ENCODE data around the gene ELFN2.

ELFN2 gene

DNA sequence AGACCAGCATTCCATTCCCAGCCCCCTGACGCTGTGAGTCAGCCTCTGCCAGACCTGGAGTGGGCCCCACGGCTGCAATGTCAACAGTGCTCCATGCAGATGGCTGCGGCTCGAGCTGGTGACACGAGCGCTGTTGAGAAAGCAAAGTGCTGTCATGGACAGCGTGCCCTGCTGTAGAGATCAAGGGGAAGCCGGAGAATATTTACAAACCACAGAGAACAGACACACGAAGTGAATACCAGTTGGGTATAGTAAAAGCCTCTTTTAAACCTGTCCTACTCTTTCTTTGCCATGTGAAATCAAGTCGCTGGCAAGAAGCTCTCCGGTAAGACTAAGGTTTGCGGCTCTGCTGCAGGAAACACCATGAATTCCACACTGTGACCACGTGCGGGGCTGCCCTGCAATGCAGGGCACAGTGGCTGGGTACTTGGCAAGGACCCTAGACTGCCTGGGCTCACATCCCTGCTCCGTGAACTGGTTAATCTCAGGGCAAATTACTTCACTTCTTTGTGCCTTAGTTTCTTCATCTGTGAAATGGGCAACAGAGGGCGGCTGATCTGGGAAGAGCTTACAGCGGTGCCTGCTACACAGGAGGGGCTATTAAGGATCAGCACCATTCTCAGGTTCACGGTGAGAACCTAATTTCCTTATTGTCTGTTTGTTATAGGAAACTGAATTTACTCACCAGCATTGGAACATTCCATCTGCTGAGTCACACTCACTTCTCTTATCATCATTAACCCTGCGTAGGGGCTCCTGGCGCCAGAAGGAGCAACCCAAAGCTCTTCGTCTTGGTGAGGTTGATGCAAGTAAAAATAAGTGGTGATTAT is 27.8 kb upstream of the ELFN2 start:
- DNase-seq, result peak in 3 of 4 experiments; percentile 18 to 31 (median 22)

DNA sequence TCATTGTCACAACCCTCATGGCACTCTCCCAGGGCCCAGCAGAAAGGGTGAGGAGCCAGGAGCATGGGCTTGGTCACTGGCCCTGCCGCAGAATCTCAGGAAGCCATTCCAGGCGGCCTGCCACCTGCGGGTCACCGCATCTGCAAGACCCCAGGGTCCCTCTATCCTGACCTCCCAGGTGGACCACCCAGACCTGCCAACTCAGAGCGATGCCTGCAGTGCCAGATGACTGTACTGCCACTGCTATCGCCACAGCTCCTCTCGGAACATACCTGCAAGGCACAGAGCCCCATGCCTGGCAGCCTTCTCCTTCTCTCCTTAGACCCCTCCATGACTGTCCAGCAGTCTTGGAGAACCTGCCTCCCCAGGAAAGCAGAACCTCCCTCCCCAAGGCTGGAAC is 26.4 kb upstream of the ELFN2 start:
- no peak for DNase-seq

DNA sequence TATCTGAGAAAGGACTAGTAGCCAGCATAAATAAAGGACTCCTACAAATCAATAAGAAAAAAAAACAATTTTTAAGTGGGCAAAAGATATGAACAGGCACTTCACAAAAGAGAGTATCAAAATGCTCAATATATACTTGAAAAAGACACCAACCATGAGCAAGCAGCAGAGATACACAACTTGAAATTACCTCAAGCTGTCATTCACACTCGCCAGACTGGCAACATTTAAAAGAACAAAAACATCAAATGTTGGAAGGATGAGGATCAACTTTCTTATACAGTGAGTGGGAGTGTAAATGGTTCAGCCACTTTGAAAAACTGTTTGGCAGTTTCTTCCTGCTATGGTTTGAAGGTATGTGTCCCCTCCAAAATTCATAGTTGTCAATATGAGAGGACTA is 23.9 kb upstream of the ELFN2 start:
- no peak for DNase-seq

DNA sequence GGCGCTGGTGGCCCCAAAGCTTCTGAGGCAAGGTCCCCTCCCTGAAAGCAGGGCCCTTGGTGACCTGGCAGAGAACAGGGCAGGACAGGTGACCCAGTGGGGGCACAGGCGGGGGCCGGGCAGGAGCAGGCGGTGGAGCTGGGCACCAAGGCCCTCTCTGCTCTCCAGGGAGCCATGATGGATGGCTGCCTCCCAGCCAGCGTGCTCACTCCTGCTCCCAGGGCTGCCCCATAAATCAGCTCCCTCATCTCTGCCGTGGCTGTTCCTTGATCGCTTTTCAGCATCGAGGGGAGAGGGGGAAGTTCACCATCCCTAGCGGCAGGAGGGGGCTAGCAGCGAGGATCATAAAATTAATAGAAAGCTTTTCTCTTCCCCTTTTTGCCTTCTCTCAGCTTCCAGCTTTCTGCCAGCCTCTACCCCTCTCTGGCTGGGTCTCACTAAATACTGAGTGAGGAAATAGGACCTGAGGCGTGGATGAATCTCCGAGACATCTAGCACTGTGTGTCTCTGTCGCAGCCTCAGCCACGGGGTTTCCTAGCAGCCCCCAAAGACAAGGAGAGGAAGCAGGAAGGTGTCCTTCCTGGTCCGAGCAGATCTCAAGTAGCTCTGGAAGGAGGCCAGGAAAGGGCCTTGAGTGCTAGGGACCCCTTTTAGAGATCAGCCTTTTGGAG is 22.2 kb upstream of the ELFN2 start:
- peak in 3 of 4 experiments; percentile 44 to 49 (median 49) for DNase-seq

DNA sequence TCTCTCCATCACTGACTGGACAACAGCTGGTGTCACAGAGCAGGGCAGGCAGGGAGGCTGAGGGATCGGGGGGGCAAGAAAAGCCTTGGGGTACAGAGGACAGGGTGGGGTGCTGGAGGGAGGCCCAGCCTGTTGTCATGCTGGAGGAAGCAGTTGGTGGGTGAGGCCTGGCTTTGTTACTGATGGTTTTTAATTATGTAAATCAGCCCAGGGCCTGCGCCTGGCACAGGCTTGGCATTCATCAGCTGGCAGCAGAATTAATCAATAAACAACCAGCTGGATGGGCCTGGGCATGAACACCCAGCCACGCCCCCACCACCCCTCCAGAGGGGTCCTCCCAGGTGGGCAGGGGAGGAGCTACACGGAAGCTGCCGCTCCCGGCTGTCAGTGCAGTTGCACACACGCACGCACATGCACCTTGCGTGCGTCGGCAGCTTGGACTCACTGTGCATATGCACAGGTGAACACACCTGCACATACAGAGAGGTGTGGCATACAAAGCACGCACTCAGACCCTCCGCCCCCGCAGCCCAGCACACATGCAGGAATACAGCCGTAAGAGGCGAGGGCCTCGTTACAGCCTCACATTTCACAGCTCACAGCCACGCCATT is 21.3 kb upstream of the ELFN2 start:
- DNase-seq, result no peak

DNA sequence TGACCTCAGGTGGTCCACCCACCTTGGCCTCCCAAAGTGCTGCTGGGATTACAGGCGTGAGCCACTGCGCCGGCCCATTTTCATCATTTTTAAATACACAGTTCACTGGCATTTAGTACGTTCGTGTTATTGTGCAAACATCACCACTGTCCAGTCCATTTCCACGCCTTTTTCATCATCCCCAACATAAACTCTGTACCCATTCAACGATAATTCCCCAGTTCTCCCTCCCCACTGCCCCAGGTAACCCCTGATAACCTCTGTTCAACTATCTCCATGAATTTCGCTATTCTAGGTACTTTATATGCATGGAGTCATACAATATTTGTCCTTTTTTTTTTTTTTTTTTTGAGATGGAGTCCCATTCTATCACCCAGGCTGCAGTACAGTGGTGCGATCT is 18.2 kb upstream of the ELFN2 start:
- no peak for DNase-seq

DNA sequence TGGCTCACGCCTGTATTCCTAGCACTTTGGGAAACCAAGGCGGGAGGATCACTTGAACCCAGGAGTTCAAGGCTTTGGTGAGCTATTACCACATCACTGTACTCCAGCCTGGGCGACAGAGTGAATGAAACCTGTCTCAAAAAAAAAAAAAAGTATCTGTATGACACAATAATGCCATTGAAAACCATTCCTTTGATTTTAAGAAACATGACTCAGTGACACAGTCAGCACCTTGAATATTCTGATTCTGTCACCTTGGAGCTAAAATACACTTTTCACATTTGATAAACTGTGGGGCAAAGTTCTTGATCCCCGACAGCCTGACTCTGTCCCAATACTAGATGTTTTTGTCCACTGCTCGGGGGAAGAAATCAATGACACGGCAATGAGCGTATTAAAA is 16.7 kb upstream of the ELFN2 start:
- no peak for DNase-seq

DNA sequence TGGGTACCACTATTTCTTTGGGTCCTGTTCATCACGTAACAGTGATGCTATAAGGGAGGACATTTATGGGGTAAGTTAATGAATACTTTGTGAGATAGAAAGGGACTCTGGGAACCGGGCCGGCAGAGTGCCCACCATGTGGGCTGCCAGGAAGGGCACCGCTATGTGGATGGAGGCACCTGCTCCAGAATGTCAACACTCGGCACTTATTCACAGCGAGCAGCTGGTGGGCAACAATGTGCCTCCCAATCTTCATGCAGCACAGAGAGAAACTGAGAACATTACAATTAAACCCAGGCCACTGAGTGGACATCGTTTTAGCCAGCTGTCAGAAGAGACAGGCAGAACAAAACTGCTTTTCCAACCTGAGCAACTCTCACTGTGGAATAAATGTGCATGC is 15.8 kb upstream of the ELFN2 start:
- no peak for DNase-seq

DNA sequence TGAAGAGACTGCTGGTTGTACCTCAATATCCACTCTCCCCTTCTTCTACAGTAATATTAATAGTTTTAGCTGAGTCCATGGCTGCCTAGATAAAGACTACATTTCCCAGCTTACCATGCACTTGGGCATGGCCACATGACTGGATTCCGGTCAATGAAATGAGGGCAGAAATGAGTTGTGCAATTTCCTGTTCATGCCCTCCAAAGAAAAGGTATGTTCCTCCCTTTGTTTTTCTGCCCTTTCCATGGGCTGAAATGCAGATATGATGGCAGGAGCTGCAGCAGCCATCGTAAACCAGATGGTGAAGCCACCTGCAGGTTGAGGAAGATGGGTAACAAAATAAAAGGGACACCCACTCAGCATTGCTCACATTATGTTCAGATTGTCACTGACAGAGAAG is 15.3 kb upstream of the ELFN2 start:
- DNase-seq, result peak in 3 of 4 experiments; percentile 49 to 55 (median 51)

DNA sequence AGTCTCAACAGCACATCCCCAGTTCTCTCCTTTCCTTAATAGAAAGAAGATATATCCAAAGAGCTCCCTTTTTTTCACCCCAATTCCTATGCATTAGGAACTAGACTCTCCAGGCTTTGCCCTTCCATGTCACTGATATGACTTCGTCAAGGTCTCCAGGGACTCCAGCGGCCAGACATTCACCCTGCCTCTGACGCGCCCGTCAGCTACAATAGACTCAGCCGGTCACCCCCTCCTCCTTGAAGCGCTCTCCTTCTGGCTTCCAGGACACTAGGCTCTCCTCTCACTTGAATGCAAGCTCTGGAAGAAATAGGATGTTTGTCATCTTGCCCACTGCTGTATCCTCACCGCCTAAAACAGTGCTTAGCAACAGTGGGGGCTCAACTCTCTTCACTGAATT is 14.9 kb upstream of the ELFN2 start:
- DNase-seq, result no peak

DNA sequence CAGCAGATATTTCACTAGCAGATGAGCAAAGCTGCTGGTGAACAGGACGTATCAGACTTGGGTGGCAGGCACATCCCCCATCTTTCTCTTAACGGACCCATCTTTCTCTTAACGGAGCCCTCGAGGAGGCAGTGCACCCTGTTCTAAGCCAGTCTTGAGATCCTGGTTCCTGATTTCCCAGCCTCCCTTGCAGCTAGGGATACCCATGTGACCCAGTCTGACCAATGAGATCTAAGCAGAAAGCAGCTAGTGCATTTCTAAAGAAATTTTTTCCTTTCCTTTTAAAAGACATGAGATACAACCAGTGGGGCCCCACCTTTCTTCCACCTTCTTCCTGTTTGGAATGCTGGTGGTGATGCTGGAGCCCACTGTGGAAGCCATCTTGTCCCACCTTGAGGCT is 13.6 kb upstream of the ELFN2 start:
- no peak for DNase-seq

DNA sequence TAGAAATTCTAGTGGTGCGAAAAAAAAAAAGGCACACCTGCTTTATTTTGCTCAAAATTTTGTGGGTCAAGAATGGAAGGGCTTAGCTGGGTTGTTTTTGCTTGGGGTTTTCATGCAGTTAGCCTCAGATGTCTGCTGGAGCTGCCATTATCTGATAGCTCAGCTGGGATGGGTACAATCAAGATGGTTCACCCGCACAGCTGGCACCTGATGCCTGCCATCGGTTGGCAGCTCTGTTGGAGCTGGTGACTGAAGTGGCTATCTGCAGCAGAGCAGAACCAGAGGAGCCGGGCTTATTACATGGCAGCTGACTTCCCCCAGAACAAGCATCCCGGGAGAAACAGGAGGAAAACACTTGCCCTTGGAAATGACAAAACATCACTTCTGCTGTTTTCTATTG is 12.1 kb upstream of the ELFN2 start:
- DNase-seq, result no peak

DNA sequence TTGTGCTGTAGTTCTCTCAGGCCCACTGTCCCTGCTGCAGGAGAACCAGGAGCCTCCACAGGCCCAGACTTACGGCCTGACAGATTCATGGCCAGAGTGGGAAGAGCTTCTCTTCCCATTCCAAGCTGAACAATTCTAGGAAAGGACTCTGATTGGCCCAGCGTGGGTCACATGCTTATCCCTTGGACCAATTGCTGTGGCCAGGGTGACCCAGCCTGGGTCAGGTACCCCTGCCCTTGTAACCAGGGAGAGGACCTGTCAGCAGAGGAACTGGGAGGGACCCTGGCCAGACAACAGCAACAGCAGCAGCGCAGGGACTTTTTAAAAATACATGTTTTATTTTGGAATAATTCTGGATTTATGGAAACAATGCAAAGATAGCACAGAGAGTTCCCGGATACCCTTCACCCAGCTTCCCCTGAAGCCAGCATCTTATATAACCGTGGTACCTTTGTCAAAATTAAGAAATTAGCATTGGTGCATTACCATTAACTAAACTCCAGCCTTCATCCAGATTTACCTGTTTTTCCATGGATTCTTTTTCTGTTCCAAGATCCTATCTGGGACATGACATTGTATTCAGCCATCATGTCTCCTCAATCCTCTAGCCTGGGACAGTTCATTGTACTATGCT is 8.8 kb upstream of the ELFN2 start:
- DNase-seq, result no peak

DNA sequence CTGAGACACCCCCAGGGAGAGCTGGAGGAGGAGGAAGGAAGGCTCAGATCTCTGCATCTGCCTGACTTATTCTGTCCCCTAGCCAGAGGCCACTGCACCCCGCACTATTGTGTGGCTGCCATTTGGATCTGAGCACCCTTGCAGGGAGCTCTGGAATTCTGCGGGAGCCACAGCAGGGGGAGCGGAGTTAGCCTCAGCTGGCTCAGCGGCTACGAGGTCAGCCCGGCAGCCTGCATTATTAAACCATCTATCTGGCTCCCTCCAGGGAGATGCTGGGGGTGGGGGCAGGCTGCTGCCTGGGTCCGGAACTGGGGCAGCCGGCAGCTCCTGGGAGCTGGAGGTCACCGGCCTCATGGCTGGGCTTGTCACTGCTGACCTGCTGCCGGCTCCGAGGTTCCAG is 6.5 kb upstream of the ELFN2 start:
- no peak for DNase-seq

DNA sequence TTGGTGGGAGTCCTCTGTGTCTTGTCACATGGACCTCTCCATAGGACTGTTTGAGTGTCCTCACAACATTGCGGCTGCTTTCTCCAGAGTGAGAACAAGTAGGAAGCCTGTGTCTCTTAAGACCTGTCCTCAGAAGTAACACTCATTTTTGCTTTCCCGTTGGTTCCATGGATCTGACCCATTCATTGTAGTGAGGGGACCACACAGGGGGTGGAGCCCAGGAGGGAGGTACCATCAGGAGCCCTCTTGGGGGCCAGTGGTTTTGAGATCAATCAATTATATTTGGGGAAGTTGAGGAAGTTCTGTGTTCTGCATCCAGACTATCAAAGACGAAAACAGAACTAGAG is 5.4 kb upstream of the ELFN2 start:
- no peak for DNase-seq

DNA sequence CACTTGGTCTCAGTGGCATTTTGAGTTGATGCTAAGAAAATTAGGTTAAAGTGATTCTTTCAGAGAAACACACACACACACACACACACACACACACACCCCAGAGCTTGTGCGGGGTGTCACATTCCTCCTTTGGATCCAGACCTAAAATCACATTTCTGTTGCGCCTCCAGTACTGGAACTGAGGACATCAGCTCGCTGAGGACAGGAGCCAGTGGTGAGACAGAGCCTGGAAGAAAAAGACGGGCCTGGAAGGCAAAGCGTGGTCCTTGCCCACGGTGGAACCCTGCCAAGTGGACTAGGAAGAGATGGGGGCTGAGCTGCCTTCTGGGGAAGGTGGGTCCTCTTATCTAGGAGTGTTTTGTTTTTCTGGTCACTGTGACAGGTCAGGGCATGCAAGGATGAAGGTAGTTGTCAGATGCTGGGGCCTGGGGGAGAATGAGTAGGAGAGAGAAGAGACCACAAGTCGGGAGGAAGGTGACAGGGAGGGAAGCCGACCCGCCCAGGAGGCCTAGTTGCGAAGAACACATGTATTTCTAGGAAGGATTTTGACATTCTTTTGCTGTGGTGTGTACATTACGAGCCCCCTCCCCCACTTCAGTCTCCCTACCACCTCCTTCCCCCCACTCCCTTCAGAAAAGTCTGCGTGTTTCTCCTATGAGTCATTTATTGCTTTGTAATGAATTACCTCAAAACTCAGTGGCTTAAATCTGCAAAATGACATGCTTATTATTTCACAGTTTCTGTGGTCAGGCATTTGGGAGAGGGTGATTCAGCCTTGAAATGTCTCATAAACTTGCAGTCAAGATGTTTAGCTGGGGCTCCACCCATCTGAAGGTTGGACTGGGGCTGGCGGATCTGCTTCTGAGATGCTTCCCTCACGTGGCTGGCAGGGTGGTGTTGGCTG is 4.8 kb upstream of the ELFN2 start:
- DNase-seq, result peak in 3 of 4 experiments; percentile 45 to 69 (median 49)

DNA sequence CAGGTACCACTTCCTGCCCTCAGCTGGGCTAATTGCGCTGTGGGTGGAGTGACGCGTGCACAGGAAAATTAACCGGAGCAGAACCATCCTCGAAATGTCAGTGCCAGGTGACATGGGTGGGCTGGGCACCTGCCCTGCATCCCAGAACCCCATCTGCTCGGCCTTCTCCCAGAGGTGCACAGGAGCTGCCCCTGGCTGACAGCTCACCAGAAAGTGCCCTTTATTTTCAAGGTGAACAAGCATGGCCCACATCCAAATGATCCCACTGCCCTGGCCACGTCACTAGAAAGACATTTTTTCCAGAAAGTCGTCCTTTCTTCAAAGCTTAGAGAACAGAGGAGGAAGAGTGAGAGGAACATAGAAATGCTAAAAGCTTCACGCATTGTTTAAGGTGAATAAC is 4.1 kb upstream of the ELFN2 start:
- DNase-seq, result no peak

DNA sequence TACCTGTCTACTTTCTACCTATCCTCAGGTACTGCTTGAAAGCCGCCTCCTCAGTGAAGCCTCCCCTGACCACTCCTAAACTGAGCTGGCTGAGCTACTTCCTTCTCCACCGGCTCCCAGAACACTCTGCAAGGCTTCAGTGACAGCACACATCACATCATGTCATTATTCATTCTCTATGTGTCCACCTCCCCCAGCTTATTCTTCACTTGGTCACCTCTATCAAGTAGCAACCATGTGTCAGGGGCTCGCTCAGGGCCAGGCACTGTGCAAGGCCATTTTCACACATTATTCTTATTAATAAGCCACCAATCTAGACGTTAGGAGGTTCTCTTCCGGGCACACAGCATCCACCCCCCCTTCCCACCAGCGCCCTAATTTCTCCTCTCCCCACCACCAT is 3.7 kb upstream of the ELFN2 start:
- no peak for DNase-seq

DNA sequence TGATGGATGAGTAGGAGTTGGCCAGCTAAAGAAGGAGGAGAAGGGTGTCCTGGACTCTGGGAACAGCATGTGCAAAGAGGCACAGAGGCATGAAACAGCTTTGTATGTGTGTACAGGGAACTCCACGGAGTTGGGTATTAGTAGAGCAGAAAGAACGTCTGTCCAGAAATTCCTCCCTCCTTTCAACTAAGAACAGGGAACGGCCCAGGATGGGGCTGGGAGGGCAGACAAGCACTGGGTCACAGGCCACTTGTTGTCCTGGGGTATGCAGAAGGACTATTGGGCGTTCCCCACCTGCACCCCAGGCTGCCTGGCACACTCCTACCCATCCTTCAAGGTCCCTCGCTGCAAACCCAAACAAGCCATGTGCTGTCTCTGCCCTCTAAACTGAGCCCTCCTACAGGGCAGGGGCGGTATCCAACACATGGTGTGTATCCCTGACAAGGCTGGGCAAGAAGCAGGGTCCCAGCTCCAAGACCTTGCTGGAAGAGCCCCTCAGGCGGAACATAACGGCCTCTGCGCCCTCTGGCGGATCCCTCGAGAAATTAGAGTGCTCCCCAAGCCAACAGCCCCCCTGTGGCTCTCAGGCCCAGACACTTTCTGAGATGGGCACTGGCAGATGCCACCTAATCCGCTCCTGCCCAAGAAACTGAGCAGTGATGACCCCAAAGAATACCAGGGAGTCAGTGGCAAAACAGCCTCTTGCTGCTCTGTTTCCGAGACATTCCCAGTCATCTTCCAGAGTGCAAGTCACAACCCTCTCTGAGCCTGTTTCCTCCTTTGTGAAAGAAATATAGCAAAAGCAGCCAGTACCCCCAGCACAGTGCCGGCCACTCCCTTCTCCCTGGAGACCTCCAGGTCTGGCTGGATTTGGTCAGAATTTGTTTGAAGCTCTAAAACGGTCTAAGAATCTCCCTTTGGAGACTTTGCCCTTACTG is 1.6 kb upstream of the ELFN2 start:
- peak; percentile 54 to 82 (median 71) for DNase-seq

DNA sequence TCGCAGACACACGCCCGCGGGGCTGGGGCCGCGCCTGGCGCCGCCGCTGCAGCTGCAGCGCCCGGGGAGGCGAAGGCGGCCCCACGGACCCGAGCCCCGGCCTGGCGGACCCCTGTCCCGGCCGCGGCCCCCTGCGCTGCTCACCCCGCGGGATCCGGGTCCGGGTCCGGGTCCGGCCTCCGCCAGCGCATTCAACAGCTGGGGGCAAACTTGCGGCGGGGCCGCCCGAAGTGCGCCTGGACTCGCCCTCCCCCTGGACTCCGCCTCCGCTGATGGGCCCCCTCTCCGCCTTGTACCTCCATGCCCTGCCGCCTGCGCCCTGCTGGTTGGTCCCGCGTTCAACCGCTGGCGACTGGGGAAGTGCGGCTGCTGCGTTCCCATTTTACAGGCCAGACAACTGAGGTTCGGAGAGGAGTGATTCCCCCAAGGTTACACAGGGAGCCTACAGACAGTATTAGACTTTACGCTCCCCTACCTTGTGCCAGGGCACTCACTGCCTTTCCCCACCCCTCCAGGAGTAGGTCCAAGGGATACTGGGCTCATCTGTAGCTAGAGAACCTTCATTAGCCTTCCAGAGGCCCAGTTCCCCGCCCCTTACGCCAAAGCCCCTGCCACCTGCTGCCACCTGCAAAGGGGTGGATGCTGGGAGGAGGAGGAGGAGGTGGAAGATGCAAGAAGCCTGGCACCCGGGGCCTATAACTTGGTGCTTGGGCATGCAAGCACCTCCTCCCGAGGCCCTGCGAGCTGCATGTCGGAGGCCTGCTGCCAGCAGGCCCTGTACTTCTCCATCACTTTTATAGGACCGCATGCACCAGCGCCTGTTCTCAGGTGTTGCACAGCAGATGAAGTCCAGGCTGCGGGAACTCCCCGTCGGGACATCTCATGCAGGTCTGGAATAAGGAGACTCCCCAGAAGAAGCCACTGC is 694 bp upstream of the ELFN2 start:
- DNase-seq, result no peak

Data from suppressor macrophage (primary cell).